MM.1S (cell line): Measurements from ENCODE around the gene CALM1.

Experiments used
- DNase-seq: peaks from one replicate; pipeline ENCODE4 v3.0.0-alpha.2; 2015
- H2AFZ ChIP-seq: fragments of 300-600 bp; sonication (generic); 2 replicates; pipeline ENCODE4 v1.6.0; 2016; ENCODE audit warnings: antibody characterized with exemption, low read length
- H3F3A ChIP-seq: fragments of 300-600 bp; sonication (generic); 2 replicates; pipeline ENCODE4 v1.6.1; 2016; ENCODE audit warnings: mild to moderate bottlenecking, antibody characterized with exemption, low read length, moderate library complexity, mixed read lengths; ENCODE audit not compliant: insufficient read depth
- H3K27ac ChIP-seq: fragments of 300-600 bp; sonication (generic); 2 replicates; pipeline ENCODE4 v1.5.1; 2016; ENCODE audit warnings: mild to moderate bottlenecking, low read length
- H3K27me3 ChIP-seq: fragments of 300-600 bp; sonication (generic); replicated peaks from 2 replicates; pipeline ENCODE4 v1.6.0; 2016; ENCODE audit warnings: low read length; ENCODE audit not compliant: insufficient read depth
- H3K36me3 ChIP-seq: fragments of 300-600 bp; sonication (generic); replicated peaks from 2 replicates; pipeline ENCODE4 v1.6.1; 2016; ENCODE audit warnings: mild to moderate bottlenecking, low read length, mixed read lengths; ENCODE audit not compliant: insufficient read depth
- H3K4me1 ChIP-seq: fragments of 300-600 bp; sonication (generic); 2 replicates; pipeline ENCODE4 v1.6.1; 2016; ENCODE audit warnings: low read length, mixed read lengths
- H3K4me2 ChIP-seq: fragments of 300-600 bp; sonication (generic); 2 replicates; pipeline ENCODE4 v1.6.0; 2016; ENCODE audit warnings: low read depth, low read length
- H3K4me3 ChIP-seq: fragments of 300-600 bp; sonication (generic); 2 replicates; pipeline ENCODE4 v1.5.1; 2016; ENCODE audit warnings: low read length, mixed read lengths
- H3K79me2 ChIP-seq: fragments of 300-600 bp; sonication (generic); 2 replicates; pipeline ENCODE4 v1.6.1; 2016; ENCODE audit warnings: mixed run types, low read length, mixed read lengths
- H3K9ac ChIP-seq: fragments of 300-600 bp; sonication (generic); 2 replicates; pipeline ENCODE4 v1.6.1; 2016; ENCODE audit warnings: low read length, mixed read lengths
- H3K9me2 ChIP-seq: fragments of 300-600 bp; sonication (generic); replicated peaks from 2 replicates; pipeline ENCODE4 v1.6.1; 2016; ENCODE audit warnings: mild to moderate bottlenecking, low read length, mixed read lengths; ENCODE audit not compliant: insufficient read depth
- H3K9me3 ChIP-seq: fragments of 300-600 bp; sonication (generic); replicated peaks from 2 replicates; pipeline ENCODE4 v1.6.1; 2016; ENCODE audit warnings: mild to moderate bottlenecking, low read length, mixed read lengths; ENCODE audit not compliant: insufficient read depth
- H4K20me1 ChIP-seq: fragments of 300-600 bp; sonication (generic); 2 replicates; pipeline ENCODE4 v1.6.1; 2016; ENCODE audit warnings: mild to moderate bottlenecking, low read length, moderate library complexity, mixed read lengths; ENCODE audit not compliant: insufficient read depth
- CTCF ChIP-seq: fragments of 300-600 bp; sonication (generic); IDR thresholded peaks from 2 replicates; pipeline ENCODE4 v1.5.1; 2016; ENCODE audit warnings: antibody characterized with exemption, low read length, mixed read lengths
- EZH2 ChIP-seq: fragments of 300-600 bp; sonication (generic); optimal IDR thresholded peaks from 2 replicates; pipeline ENCODE3; 2017; ENCODE audit warnings: low read depth, mild to moderate bottlenecking, antibody characterized with exemption, low read length, mixed read lengths
- EZH2phosphoT487 ChIP-seq: fragments of 300-600 bp; sonication (generic); IDR thresholded peaks from 2 replicates; pipeline ENCODE4 v1.6.1; 2018; ENCODE audit warnings: antibody characterized with exemption, low read length

The CALM1 gene

DNA sequence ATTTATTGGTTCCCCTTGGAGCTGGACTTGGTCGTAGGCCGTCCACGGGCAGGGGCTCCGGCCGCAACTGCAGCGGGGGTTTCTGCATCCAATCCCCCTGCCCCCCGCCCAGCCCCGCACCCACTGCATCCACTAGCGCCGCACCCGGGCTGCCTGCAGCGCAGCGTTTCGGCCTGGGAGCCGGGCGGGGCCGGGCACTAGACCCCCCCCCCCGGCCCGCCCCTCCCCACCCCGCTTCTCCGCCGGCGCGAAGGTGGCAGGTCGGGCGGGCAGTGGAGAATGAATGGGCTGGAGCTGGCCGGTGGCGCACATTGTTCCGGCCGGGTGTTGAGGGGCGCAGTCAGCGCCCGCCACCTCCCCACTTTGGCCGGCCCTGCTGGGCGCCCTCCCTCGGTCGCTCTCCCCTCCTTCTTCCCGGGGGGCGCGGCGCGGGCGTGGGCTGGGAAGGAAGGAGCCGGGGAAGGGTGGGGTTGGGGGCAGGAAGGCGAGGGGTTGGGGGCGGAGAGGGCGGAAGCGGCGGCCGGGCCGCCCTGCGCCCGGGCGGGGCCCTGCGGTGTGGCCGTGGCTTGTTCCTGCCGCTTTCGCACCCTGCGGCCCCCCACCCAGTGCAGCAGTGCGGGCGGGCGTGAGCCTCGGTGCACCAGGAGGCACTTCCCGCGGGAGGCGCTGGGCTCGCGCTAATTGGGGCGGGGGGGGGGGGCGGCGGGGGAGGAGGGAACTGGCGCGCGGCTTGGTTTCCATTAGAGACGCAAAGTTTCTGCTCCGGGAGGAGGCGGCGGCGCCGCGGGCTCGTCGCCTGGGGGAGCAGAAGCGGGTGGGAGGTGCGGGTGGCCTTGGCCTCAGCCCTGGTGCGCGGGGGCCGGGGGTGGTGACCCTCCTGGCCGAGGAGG lies 841 bp downstream of the CALM1 start:
- no peak for TF ChIP-seq CTCF
- no peak for TF ChIP-seq EZH2
- no peak for TF ChIP-seq EZH2phosphoT487
- H3K4me2 ChIP-seq = peak overlapping the region; percentile 41; the same call in 1 of the 2 replicates
- H3K9me2 ChIP-seq = no peaks in the 10 kb centered on the region
- 0 out of 2 replicates have a peak, but pooled peaks cover 3% of the 10 kb centered on the region for H3K36me3 ChIP-seq
- no peaks in the 10 kb centered on the region for H3K27me3 ChIP-seq
- H2AFZ ChIP-seq = no peak overlapping the region
- H3K4me3 ChIP-seq = peak overlapping the region; percentile 80
- peak; percentile 31 for DNase-seq
- no peaks in the 10 kb centered on the region for H3K4me1 ChIP-seq
- no peaks in the 10 kb centered on the region for H3K9me3 ChIP-seq
- H3K27ac ChIP-seq = peak overlapping the region; percentile 49; the same call in 1 of the 2 replicates
- H3F3A ChIP-seq = 0 out of 2 replicates have a peak, but pooled peaks cover 7% of the 10 kb centered on the region
- peak overlapping the region; percentile 62; the same call in 1 of the 2 replicates for H3K9ac ChIP-seq
- peaks cover 26% of the 10 kb centered on the region for H3K79me2 ChIP-seq
- no peaks in the 10 kb centered on the region; the same call in 1 of the 2 replicates for H4K20me1 ChIP-seq

- Histone ChIP-seq H2AFZ (no peak overlapping the region), H3K4me1 (no peaks in the 10 kb centered on the region), H3K36me3 (peaks cover 3% of the 10 kb centered on the region; the same call in 1 of the 2 replicates), H3K27me3 (no peaks in the 10 kb centered on the region), H3K4me3 (peak overlapping the region; percentile 68), H3K4me2 (peak overlapping the region; percentile 77), H4K20me1 (no peaks in the 10 kb centered on the region; the same call in 1 of the 2 replicates), H3K27ac (peak overlapping the region; percentile 40; the same call in 1 of the 2 replicates), H3K9me2 (no peaks in the 10 kb centered on the region), H3F3A (0 out of 2 replicates have a peak, but pooled peaks cover 7% of the 10 kb centered on the region), H3K79me2 (peaks cover 26% of the 10 kb centered on the region), H3K9me3 (no peaks in the 10 kb centered on the region), H3K9ac (peak overlapping the region; percentile 49; the same call in 1 of the 2 replicates)
- peak; percentile 34 for DNase-seq
- TF ChIP-seq EZH2 (no peak), EZH2phosphoT487 (no peak), CTCF (no peak)
Observed at GRCh38 chr14:90398315-90398839, 1.5 kb downstream of the CALM1 start.

GRCh38 chr14:90398841-90399540 lies 2.2 kb downstream of the CALM1 start:
- Histone ChIP-seq H3K4me3 (peak overlapping the region; percentile 68), H3K4me2 (peak overlapping the region; percentile 77), H3K27ac (peak overlapping the region; percentile 40; the same call in 1 of the 2 replicates), H3K36me3 (peaks cover 3% of the 10 kb centered on the region; the same call in 1 of the 2 replicates), H3K4me1 (no peaks in the 10 kb centered on the region), H3K9ac (peak overlapping the region; percentile 49; the same call in 1 of the 2 replicates), H3K79me2 (peaks cover 26% of the 10 kb centered on the region), H2AFZ (no peak overlapping the region), H3F3A (0 out of 2 replicates have a peak, but pooled peaks cover 7% of the 10 kb centered on the region), H3K27me3 (no peaks in the 10 kb centered on the region), H3K9me2 (no peaks in the 10 kb centered on the region), H4K20me1 (no peaks in the 10 kb centered on the region; the same call in 1 of the 2 replicates), H3K9me3 (no peaks in the 10 kb centered on the region)
- no peak for TF ChIP-seq EZH2
- no peak for TF ChIP-seq EZH2phosphoT487
- no peak for TF ChIP-seq CTCF
- DNase-seq = no peak
